ENCODE data around the gene PCK2.

- no peak for TF ChIP-seq PRPF4 (IDR thresholded peaks at IDR 0.05; ENCODE audit: low read depth, low read length, poor library complexity, severe bottlenecking)
- TF ChIP-seq ZNF839 (CRISPR knock-in tag; IDR thresholded peaks at IDR 0.05; ENCODE audit: borderline replicate concordance): peak; percentile 23; the same call in 1 of the 2 replicates
- no peak for TF ChIP-seq TARDBP (CRISPR knock-in tag; IDR thresholded peaks at IDR 0.05)
- TF ChIP-seq EHMT2 (IDR thresholded peaks at IDR 0.05; ENCODE audit: borderline replicate concordance, low read depth, low read length): no peak
- no peak for TF ChIP-seq CTCF (CRISPR knock-in tag; IDR thresholded peaks at IDR 0.05)
- TF ChIP-seq TCF7L2 (IDR thresholded peaks at IDR 0.05; ENCODE audit: low read depth, low read length): no peak
- TF ChIP-seq ZNF737 (CRISPR knock-in tag; IDR thresholded peaks at IDR 0.05; ENCODE audit: borderline replicate concordance): no peak
- TF ChIP-seq ZNF672 (CRISPR knock-in tag; IDR thresholded peaks at IDR 0.05): no peak
- no peak for TF ChIP-seq JDP2 (CRISPR knock-in tag; IDR thresholded peaks at IDR 0.05; ENCODE audit: borderline replicate concordance)
- TF ChIP-seq POLR2A (IDR thresholded peaks at IDR 0.05; ENCODE audit: insufficient read depth in 1 of 2, low read depth in 2 of 2, low read length in 2 of 2): peak in 1 of 2 experiments; percentile 34; a peak in 2 of 4 replicates
- no peak for TF ChIP-seq ETS1 (CRISPR knock-in tag; IDR thresholded peaks at IDR 0.05)
- TF ChIP-seq EP300 (IDR thresholded peaks at IDR 0.05; ENCODE audit: low read depth in 2 of 2, low read length in 2 of 2): no peak
- TF ChIP-seq EP300 (CRISPR knock-in tag; IDR thresholded peaks at IDR 0.05; ENCODE audit: borderline replicate concordance): no peak
- TF ChIP-seq ZBTB14 (CRISPR knock-in tag; IDR thresholded peaks at IDR 0.05): no peak
These were observed 28.8 kb downstream of the PCK2 start for GRCh38 chr14:24122898-24123297.
